ENCODE data around the gene BRD1. TPM values are rescaled to one million over a fixed set of nuclear protein-coding genes. Genes with fewer than 3 reads are reported as not detected.

BRD1 gene
- polyA plus RNA-seq, 1 experiment: 4.6 TPM

GRCh38 chr22:49779853-49780697, 47.6 kb downstream of the BRD1 start:
- Histone ChIP-seq H3K27me3 (ENCODE audit: control insufficient read depth, insufficient read depth, low read length) (no peaks in the 10 kb centered on the region), H3K9me3 (ENCODE audit: control insufficient read depth, insufficient read depth, low read length) (no peaks in the 10 kb centered on the region; the same call in 1 of the 2 replicates), H3K27ac (ENCODE audit: low read depth, low read length) (no peak overlapping the region), H3K4me3 (ENCODE audit: low read depth, low read length) (no peak overlapping the region)
- no peak for TF ChIP-seq CTCF (IDR thresholded peaks at IDR 0.05; ENCODE audit: low read depth, low read length)
- ChIA-PET CTCF (no interaction called here), POLR2A (interaction anchor here (0.5 kb wide), 1 partner anchor 515 kb away, joined by 7 read pairs; no protein-coding TSS in a partner anchor)
- no peak for DNase-seq (ENCODE audit: low read depth, low spot score)

- no peak for DNase-seq (ENCODE audit: low read depth, low spot score)
- CTCF ChIA-PET: no interaction called here
- no peak for TF ChIP-seq CTCF (IDR thresholded peaks at IDR 0.05; ENCODE audit: low read depth, low read length)
- Histone ChIP-seq H3K27ac (ENCODE audit: low read depth, low read length) (no peak overlapping the region), H3K27me3 (ENCODE audit: control insufficient read depth, insufficient read depth, low read length) (no peaks in the 10 kb centered on the region), H3K4me3 (ENCODE audit: low read depth, low read length) (no peak overlapping the region), H3K9me3 (ENCODE audit: control insufficient read depth, insufficient read depth, low read length) (no peaks in the 10 kb centered on the region; the same call in 1 of the 2 replicates)
- POLR2A ChIA-PET: no interaction called here
Observed at GRCh38 chr22:49779211-49779610, 48.5 kb downstream of the BRD1 start.

GRCh38 chr22:49777569-49778249, 50.0 kb downstream of the BRD1 start:
- no peaks in the 10 kb centered on the region for H3K27me3 ChIP-seq (ENCODE audit: control insufficient read depth, insufficient read depth, low read length)
- ChIA-PET CTCF (no interaction called here), POLR2A (no interaction called here)
- H3K4me3 ChIP-seq (ENCODE audit: low read depth, low read length): no peak overlapping the region
- no peak for TF ChIP-seq CTCF (IDR thresholded peaks at IDR 0.05; ENCODE audit: low read depth, low read length)
- no peak for DNase-seq (ENCODE audit: low read depth, low spot score)
- no peak overlapping the region for H3K27ac ChIP-seq (ENCODE audit: low read depth, low read length)
- H3K9me3 ChIP-seq (ENCODE audit: control insufficient read depth, insufficient read depth, low read length): no peaks in the 10 kb centered on the region; the same call in 1 of the 2 replicates

- ChIA-PET POLR2A (no interaction called here), CTCF (no interaction called here)
- no peak overlapping the region for H3K4me3 ChIP-seq (ENCODE audit: low read depth, low read length)
- DNase-seq (ENCODE audit: low read depth, low spot score): no peak
- no peaks in the 10 kb centered on the region; the same call in 1 of the 2 replicates for H3K9me3 ChIP-seq (ENCODE audit: control insufficient read depth, insufficient read depth, low read length)
- H3K27me3 ChIP-seq (ENCODE audit: control insufficient read depth, insufficient read depth, low read length): no peaks in the 10 kb centered on the region
- no peak for TF ChIP-seq CTCF (IDR thresholded peaks at IDR 0.05; ENCODE audit: low read depth, low read length)
- H3K27ac ChIP-seq (ENCODE audit: low read depth, low read length): no peak overlapping the region
Observed at GRCh38 chr22:49776891-49777290, 50.8 kb downstream of the BRD1 start.
